GM19372 (cell line): ENCODE measurements around the gene ELAC2.
"Not testable (repeated sequence)": the region's sequence is repeated elsewhere in the genome, so short reads cannot be mapped to it uniquely, and the experiment has no call there.

Experiments used
- ATAC-seq: cut with Tn5 transposase; IDR thresholded peaks from one replicate; pipeline ENCODE4 v1.9.1; 2021; ENCODE audit warnings: mild to moderate bottlenecking, low read depth, moderate library complexity; ENCODE audit not compliant: unreplicated experiment

Gene ELAC2

DNA sequence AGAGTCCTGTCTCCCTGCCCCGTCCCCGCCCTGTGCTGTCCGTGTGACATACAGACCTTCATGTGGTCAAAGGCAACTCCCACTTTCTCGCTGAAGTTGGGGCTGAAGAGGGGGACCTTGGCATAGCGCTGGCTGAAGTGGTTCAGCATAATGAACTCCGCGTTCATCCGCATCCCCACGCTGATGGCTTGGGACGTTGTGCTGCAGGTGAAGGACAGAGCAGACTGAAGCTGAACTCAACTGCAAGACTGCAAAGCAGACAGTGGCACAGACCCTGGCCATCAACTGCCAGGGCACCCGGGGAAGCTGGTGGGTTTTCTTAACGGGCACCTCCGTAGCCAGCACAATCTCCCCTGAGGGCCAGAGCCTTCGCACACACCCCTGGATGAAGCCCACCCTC is 24.2 kb downstream of the ELAC2 start:
- no peak for ATAC-seq

DNA sequence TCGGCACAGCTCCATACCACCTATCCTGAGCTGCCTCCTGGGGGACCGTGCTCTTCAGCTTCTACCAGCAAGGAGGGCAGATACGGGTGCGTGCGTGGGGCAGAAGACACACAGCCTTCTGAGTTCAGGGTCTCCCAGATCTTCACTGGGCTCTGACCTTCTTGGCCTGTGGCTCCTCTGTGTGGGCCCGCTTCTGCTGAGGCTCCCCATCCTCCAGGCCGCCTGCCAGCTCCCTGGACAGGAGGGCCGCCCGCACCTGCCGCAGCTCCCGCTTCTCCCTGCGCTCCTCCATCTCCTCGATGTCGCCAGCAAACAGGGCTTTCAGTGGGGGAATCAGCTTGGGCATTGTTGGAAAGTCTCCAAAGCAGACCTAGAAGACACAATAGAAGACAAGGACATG is 25.2 kb downstream of the ELAC2 start:
- no peak for ATAC-seq

DNA sequence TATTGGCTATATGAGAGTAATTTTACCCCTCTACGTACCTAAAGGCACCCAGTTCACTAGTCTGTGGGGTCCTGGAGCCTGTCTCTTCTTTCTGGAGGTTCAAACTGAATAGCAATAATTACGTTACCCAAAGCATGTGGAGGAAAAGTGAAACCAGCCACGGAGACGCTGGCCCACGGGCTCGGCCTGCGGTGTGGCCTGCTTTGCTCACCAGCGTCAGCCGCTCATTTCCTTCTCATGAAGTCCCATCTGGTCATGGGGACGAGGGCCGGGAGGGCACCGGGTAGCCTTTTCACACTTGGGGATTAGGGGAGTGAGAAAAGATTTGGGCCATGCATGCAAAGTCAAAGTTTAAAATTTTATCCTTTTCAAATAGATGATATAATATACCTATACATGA is 26.9 kb downstream of the ELAC2 start:
- ATAC-seq = no peak

DNA sequence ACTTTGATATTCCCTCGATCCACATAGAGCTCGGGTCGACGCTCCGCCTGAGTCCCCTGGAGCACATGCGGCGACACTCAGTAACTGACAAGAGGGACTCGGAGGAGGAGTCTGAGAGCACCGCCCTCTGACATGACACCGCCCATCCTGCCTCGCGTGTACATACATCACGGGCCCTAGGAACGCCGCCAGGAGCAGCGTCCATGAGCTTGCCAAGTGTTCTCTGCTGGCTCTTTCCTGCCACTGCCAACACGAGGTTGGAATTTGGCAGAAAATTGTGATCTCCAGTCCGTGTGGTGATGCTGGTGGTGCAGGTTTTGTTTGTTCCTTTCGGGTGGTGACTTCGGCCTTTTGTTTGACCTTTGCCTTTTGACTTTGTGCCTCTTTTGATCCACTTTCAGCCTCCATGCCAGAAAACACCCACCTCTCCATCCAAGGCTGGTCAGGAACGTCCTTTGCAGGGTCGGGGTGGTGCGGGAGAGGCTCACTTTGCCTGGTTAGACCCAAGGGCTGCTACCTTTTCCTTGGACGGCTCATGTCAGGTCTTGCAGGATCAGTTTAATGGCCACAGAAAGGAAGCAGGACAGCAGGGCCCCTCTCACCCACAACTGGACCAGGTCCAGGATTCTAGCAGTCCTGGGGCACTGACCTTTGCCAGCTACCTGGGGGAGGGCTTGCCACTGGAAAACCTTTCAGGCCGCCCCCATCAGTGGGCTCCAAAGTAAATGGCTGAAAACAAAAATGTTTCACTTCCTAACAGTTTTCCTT is 27.6 kb downstream of the ELAC2 start:
- ATAC-seq = no peak

DNA sequence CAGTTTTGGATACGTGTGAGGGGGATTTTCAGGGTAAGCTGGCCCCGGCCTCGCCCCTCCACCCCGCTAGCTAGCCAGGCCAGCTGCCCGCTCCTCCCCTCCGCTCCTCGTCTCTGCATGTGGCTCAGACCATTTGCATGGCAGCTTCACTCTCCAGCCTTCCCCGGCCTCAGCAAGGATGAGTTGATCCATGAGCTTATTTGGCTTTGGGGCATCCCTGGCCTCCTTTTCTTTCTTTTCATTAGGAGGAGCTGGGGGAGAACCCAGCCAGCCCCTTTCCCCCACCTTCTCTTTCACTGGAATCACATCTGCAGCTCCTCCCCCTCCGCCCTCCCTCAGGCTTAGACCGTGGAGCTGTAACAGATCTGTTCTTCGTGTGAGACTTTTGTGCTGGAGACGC is 30.7 kb downstream of the ELAC2 start:
- no peak for ATAC-seq

DNA sequence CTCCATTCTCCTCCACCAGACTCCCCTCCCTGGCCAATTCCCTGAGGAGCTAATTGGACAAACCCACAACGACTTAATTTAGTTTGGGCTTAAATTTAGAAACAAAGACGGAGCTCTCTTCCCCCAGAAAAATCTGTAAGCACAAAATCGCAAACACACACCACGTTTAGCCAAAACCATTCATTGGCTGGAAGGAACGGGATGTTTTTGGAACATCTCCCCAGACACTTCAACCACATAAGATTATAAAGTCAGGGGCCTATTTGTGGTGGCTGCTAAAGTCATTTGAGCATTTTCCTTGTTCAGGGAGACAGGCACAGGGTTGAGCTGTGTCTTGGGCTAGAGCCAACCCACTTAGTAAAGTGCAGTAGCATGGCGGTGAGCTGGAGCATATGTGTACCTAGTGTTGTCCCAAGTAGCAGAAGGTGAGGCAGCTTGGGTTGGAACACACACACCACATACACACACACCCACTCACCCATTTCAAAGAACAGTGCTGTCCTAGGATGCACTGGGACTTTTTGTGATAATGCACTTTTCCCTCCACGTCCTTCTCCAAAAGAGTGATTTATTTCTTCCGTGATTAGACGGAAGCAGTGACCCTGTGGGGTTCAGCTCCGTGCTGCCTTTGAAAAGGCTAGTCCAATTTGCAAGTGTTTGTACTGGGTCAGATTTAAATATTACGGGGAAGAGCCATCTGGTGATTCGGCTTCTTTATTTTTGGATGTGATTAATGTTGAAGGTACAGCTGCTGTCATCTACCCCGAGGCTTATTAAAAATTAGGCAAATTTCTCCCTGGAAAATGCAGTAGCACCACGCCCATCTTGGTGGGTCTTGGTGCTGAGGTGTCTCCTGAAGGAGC is 32.2 kb downstream of the ELAC2 start:
- ATAC-seq = no peak

DNA sequence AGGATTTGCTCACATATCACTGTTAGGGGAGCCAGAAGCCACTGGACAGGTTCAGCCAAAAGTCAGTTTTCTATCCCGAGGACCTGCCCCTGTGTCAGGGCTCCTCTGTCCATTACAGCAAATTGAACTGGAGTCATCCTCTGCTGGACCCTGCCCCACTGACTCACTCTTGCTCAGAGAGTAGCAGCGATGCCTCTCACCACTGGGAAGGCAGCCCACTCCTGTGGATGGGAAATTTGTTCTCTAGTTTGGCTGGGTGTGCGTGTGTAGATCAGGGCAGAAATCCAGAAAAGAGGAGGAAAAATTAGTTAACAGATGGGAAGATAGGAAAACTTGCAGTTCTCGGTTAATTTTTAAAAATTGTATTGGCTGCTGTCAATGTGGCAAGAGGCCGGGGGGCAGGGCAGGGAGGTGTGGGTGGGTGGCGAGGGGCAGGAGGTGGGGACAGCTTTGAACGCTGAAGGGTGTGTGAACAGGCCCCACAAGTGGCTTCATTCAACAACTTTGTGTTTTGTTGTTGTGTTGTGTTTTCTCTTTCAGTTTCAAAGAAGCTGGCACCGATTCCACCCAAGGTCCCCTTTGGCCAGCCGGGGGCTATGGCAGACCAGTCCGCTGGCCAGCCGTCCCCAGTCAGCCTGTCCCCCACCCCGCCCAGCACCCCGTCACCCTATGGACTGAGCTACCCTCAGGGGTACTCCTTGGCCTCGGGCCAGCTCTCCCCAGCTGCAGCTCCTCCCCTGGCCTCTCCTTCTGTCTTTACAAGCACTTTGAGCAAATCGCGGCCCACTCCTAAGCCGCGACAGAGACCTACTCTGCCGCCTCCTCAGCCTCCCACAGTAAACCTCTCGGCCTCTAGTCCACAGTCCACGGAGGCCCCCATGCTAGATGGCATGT is 33.6 kb downstream of the ELAC2 start:
- no peak for ATAC-seq

DNA sequence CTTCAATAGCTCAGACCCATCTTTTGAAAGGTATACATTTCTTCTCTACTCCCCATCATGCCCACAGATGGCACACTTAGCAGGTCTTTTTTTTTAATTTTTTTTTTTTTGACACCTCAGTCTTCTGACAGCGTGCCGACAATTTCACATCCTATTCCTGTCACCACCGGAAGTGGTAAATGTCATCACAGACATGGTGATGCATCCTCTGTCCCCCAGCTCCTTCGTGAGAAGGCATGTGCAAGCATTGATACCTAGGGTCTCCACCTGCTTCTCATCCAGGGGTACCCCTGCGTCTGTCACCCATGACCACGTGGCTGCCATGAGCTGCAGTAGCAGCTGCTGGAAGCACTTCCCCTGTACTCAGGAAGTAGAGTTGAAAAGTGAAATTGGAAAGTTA is 35.6 kb downstream of the ELAC2 start:
- peak; percentile 72 for ATAC-seq

DNA sequence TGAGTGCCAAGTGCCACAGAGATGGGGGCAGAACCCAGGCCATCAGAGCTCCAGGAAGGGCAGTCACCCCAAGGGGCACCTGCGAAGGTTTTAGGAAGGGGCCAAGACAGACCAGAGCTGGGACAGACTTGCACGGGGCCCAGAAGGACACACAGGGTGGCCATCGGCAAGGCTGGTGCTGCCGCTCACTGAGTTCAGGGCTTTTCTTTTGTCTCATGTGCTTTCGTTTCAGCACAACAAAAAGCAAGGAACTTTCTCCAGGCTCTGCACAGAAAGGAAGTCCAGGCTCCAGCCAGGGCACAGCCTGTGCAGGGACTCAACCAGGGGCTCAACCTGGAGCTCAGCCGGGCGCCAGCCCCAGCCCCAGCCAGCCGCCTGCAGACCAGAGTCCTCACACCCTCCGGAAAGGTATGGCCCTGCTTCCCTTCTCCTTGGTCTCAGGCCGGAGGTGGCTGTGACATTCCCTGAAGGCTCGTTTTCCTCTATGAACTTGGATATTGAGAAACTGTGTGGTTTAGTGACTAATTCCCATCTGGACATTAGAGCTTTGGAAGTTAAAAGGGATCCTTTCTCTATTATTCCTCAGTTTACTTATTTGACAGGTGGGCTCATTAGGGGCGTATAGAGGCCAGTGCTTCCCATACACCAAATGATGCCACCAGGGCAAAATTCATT is 37.9 kb downstream of the ELAC2 start:
- no peak for ATAC-seq

DNA sequence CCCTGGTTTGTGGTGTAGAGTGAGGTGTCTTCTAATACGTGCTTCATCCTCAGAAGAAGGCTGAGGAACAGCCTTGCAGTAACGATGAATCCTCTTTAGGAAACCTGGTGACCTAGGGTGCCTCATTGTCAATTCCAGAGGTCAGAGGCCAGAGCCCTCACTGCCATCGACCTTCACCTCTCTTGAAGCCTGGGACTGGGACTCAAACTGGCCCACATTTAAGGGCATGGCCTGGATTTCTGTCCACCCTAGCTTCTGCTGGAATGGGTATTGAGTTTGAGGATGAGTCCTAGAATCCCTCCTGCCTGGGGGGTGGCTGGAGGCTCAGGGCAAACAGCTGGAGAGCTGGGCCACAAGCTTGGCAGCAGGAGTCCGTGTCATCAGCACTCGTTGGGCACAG is 38.6 kb downstream of the ELAC2 start:
- no peak for ATAC-seq

DNA sequence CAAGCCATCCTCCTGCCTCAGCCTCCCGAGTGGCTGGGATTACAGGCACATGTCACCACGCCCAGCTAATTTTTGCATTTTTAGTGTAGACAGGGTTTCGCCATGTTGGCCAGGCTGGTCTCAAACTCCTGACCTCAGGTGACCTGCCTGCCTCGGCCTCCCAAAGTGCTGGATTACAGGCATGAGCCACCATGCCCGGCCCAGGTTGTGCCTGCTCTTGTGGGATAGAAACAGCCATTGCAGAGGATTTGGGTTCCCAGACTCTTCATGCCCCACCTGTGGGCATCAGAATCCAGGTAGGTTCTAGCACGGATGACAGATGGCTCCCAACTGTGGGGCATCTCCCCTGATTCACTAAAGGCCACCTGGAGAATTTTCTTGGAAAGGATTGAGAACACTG is 39.0 kb downstream of the ELAC2 start:
- ATAC-seq = not testable (repeated sequence)

DNA sequence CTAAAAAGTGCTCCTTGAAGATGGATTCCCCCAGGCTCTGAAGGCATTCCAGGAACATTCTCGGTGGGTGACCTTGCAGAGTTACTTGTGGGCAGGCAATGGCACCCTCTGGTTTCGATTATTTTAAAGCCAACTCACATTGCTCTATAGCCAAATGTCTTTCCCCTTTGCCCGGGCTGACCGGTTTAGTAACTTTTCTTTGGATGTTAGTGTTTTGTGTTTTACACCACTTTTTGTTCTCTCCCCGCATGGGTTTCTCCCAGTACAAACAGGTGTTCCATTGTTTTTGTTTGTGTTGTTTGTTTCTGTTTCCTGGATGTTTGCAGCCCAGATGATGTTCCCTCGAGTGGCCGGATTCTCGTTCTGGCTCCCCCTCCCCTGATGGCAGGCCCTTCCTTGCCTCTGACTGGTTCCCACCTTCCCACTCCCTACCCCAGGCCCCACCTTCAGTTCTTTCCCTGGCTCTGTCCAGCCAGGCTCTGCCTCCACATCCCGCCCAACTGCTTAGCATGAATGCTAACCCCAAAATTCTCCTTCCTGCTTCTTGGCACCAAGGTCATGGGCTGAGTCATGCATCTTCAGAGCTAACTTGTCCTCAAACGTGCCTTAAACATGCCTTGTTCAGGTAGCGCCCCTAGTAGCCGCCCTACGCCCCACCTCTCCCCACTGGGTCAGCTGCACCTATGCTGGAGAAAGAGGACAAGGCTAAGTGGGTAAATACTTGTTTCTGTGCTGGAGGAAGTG is 40.6 kb downstream of the ELAC2 start:
- no peak for ATAC-seq

DNA sequence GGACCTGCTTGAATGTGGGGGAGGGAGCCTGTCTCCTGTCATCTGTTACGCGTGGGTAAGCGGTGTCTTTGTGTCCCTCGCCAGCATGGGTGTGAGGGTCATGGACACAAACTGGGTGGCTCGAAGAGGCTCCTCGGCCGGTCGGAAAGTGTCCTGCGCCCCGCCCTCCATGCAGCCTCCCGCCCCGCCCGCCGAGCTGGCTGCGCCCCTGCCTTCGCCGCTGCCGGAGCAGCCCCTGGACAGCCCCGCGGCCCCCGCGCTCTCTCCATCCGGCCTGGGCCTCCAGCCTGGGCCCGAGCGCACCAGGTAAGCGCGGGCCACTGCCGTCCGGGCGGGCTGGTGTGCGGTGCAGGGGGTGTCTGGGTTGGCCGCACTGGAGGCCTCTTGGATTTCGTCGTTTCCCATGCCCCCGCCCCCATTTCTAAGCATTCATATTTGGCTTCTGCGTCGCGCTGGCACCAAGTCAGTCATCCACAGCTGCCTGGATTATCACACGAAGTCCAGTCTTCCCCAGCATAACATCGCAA is 43.8 kb downstream of the ELAC2 start:
- no peak for ATAC-seq

DNA sequence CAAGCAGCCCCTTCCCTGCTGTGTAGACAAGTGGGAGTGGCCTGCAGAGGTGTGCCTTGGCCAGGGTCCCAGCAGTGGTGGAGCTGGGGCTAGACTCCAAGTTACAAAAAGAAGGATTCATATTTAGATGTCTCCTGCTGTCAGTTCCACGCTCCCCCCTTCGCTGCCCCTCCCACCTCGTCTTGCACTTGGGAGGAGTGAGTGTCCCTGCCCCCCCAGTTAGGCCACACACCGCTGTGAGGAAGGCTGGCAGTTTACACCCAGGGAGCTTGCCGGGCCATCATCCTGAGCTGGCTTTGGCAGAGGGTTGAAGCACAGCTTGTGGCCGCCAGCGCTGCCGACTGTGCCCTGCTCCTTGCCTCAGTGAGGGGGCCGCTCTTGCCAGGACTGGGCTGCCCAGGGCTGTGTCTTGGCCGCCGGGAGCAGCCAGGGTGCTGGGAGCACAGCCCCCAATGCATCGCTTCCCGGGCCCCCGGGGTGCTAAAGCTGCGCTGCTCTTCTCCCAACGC is 44.3 kb downstream of the ELAC2 start:
- no peak for ATAC-seq

DNA sequence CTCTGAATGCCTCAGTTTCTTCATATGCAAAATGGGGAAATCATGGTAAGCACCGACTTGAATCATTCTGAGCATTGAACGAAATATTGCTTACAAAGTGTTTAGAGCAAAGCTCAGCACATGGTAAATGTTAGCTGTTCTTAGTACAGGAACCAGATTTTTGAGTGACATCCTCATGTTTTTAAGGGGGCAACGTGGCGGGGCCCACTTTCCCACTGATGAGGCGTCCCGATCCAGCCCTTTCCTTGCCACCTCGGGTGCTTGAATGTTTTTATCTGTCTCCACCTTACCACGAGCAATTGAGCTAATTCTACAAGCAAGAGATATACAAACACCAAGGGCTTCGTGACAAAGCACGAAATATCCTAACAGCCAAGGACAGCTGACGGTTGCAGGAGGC is 49.9 kb downstream of the ELAC2 start:
- no peak for ATAC-seq

DNA sequence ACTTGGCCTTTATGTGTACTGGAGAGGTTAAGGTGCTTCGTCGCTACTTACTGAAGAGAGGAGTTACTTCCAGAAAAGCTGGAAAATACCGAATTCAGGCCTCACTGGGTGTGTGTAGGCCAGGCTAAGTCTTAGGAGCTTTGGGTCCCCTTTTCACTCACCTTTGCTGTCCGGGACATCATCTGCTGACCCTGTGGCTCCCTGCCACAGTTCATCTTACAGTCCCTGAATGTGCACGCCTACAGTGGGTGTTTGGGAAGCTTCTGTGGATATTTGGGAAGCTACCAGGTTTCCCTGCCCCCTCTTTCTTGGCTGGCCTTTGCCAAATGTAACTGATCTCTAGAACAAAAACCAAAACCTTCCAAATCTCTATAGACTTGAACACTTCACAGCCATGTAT is 51.4 kb downstream of the ELAC2 start:
- ATAC-seq = no peak

DNA sequence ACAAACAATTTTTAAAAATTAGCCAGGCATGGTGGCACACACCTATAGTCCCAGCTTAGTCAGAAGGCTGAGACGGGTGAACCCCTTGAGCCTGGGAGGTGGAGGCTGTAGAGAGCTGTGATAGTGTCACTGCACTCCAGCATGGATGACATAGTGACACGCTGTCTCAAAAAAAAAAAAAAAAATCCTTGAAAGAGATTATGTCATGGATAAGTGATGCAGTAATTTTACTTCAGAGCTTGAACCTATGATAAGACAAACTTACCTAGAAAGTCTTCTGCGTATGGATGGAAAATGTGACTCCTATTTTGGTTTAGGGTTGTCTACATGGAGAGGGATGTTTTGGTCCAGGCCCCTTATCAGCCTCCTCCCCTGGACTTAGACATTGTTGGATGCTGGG is 51.8 kb downstream of the ELAC2 start:
- ATAC-seq = no peak

DNA sequence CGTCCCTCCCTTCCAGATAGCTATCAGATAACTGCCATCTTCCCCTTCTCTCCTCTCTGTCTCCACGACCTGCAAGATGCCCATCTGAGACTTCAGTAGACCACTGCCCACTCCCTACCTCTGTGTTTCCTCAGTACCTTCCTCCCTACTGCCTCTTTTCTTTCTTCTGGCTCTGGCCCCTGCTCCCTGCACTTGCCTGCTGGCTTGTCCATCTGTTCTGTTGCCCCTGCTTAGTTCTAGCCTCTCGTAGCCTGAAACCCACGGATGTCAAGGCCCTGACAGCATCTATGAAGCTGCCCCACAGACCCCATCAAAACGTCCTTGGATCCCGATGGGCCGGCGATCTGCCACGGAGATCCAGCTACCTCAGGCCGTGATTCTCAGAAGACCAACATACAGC is 53.0 kb downstream of the ELAC2 start:
- no peak for ATAC-seq

DNA sequence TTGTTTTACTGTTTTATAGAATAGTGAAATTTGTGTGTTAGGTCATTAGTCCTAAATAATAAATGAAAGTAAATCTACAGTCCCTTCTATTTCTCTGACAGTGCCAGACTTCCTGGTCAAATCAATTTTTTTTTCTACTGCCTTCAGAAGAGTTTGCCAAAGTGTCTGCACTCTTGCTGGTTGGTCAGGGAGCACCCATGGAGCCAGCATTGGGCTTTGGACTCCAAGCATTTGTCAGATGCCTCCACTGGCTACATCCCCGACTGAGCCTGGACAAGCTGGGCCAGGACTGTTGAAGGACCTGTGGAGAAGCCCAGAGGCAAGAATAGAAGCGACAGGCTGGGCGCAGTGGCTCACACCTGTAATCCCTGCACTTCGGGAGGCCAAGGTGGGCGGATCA is 53.7 kb downstream of the ELAC2 start:
- ATAC-seq = no peak
